ENCODE measurements around the gene MYRIP. TPM values are rescaled to one million over a fixed set of nuclear protein-coding genes. Genes with fewer than 3 reads are reported as not detected.

MYRIP gene
- total and polyA plus RNA-seq, 10 of the 15 experiments (the other 5 are each of a cell fraction or from before 2014, with no cell fraction given): 0.03 to 0.08 (median 0.04) TPM; not detected in 6

GRCh38 chr3:39907981-39908380, 98.6 kb downstream of the MYRIP start:
- ChIA-PET CTCF (no interaction called here), RAD21 (ENCODE audit: unreplicated experiment) (no interaction called here), SMC1A (ENCODE audit: uncharacterized antibody, unreplicated experiment) (no interaction called here), POLR2A (no interaction called here)
- intact Hi-C loops (cut with micrococcal nuclease; ENCODE audit: unreplicated experiment): no loop called here
- BruUV-seq (replicated peaks): no TSS peak
- FAIRE-seq (no peak), ATAC-seq (no peak), DNase-seq (ENCODE audit: low read depth, low spot score) (no peak)
- H3K36me3 ChIP-seq (ENCODE audit: control insufficient read depth in 2 of 2, insufficient read depth in 2 of 2, low read length in 1 of 2): no peaks in the 10 kb centered on the region
- H4K20me1 ChIP-seq (ENCODE audit: control insufficient read depth, insufficient read depth): no peaks in the 10 kb centered on the region
- no peaks in the 10 kb centered on the region for H3K27me3 ChIP-seq (replicated peaks in 1 of 2; ENCODE audit: control insufficient read depth in 2 of 2, insufficient read depth in 2 of 2, low read length in 1 of 2)
- no peaks in the 10 kb centered on the region for H3K9me3 ChIP-seq (replicated peaks; ENCODE audit: control insufficient read depth, insufficient read depth, low read length)
- no peak overlapping the region for H3K4me2 ChIP-seq (ENCODE audit: control insufficient read depth, insufficient read depth)
- TF ChIP-seq NR2C1 (IDR thresholded peaks at IDR 0.05) (no peak), ZNF24 (IDR thresholded peaks at IDR 0.05) (no peak), HCFC1 (IDR thresholded peaks at IDR 0.05; ENCODE audit: low read length) (no peak), NFIC (IDR thresholded peaks at IDR 0.05; ENCODE audit: low read depth, low read length) (no peak), POLR2A (IDR thresholded peaks at IDR 0.05; ENCODE audit: low read depth, low read length) (no peak), POU2F2 (IDR thresholded peaks at IDR 0.05; ENCODE audit: borderline replicate concordance, low read depth, low read length) (no peak), E2F4 (IDR thresholded peaks at IDR 0.05; ENCODE audit: low read depth, low read length) (no peak), ZNF622 (IDR thresholded peaks at IDR 0.05) (no peak), TCF7 (IDR thresholded peaks at IDR 0.05; ENCODE audit: borderline replicate concordance) (no peak), CREM (IDR thresholded peaks at IDR 0.05; ENCODE audit: low read depth) (no peak)
- TF ChIP-seq, protein P1, sequence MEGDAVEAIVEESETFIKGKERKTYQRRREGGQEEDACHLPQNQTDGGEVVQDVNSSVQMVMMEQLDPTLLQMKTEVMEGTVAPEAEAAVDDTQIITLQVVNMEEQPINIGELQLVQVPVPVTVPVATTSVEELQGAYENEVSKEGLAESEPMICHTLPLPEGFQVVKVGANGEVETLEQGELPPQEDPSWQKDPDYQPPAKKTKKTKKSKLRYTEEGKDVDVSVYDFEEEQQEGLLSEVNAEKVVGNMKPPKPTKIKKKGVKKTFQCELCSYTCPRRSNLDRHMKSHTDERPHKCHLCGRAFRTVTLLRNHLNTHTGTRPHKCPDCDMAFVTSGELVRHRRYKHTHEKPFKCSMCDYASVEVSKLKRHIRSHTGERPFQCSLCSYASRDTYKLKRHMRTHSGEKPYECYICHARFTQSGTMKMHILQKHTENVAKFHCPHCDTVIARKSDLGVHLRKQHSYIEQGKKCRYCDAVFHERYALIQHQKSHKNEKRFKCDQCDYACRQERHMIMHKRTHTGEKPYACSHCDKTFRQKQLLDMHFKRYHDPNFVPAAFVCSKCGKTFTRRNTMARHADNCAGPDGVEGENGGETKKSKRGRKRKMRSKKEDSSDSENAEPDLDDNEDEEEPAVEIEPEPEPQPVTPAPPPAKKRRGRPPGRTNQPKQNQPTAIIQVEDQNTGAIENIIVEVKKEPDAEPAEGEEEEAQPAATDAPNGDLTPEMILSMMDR (IDR thresholded peaks at IDR 0.05 in 2 of 3, conservative IDR thresholded peaks at IDR 0.05 in 1 of 3; ENCODE audit: control insufficient read depth in 2 of 3, extremely low read depth in 1 of 3, insufficient read depth in 1 of 3, low read depth in 3 of 3, low read length in 3 of 3): no peak
- TF ChIP-seq, protein P2, sequence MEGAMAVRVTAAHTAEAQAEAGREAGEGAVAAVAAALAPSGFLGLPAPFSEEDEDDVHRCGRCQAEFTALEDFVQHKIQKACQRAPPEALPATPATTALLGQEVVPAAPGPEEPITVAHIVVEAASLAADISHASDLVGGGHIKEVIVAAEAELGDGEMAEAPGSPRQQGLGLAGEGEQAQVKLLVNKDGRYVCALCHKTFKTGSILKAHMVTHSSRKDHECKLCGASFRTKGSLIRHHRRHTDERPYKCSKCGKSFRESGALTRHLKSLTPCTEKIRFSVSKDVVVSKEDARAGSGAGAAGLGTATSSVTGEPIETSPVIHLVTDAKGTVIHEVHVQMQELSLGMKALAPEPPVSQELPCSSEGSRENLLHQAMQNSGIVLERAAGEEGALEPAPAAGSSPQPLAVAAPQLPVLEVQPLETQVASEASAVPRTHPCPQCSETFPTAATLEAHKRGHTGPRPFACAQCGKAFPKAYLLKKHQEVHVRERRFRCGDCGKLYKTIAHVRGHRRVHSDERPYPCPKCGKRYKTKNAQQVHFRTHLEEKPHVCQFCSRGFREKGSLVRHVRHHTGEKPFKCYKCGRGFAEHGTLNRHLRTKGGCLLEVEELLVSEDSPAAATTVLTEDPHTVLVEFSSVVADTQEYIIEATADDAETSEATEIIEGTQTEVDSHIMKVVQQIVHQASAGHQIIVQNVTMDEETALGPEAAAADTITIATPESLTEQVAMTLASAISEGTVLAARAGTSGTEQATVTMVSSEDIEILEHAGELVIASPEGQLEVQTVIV (IDR thresholded peaks at IDR 0.05; ENCODE audit: borderline replicate concordance, partially characterized antibody): no peak
- no peaks in the 10 kb centered on the region for H3K4me1 ChIP-seq (ENCODE audit: control insufficient read depth, insufficient read depth, low read length)
- no peak overlapping the region for H3K4me3 ChIP-seq
- H3K79me2 ChIP-seq (ENCODE audit: control insufficient read depth, insufficient read depth, low read length): no peaks in the 10 kb centered on the region
- H2AFZ ChIP-seq (ENCODE audit: control insufficient read depth, low read depth, low read length): no peak overlapping the region
- in situ Hi-C loops (cut with MboI): no loop called here
- H3K27ac ChIP-seq (ENCODE audit: control insufficient read depth, insufficient read depth): no peak overlapping the region
- H3K9ac ChIP-seq (ENCODE audit: control insufficient read depth, insufficient read depth, low read length): no peak overlapping the region
- WGBS (ENCODE audit: insufficient coverage, insufficient replicate concordance, low lambda C conversion rate, missing lambda C conversion rate): 4% methylated on average over 4 of the region's 4 CpGs

Data from GM12878 (cell line).